ENCODE measurements around the gene IFI35. TPM values are rescaled to one million over a fixed set of nuclear protein-coding genes. Genes with fewer than 3 reads are reported as not detected.

Gene IFI35
- total RNA-seq, 1 donor from 2014 or later, result 17.6 TPM

- no peak for TF ChIP-seq CTCF (conservative IDR thresholded peaks at IDR 0.05; ENCODE audit: low read depth, low read length)
- no peak overlapping the region for H3K4me3 ChIP-seq (ENCODE audit: low read depth, low read length)
- no peak for DNase-seq (ENCODE audit: low read depth)
These were observed 19.4 kb downstream of the IFI35 start for GRCh38 chr17:43025766-43026537.

GRCh38 chr17:43026595-43026994 lies 20.0 kb downstream of the IFI35 start:
- no peak for TF ChIP-seq CTCF (conservative IDR thresholded peaks at IDR 0.05; ENCODE audit: low read depth, low read length)
- DNase-seq (ENCODE audit: low read depth), result no peak
- no peak overlapping the region for H3K4me3 ChIP-seq (ENCODE audit: low read depth, low read length)

- no peak for TF ChIP-seq CTCF (conservative IDR thresholded peaks at IDR 0.05; ENCODE audit: low read depth, low read length)
- DNase-seq (ENCODE audit: low read depth), result no peak
- H3K4me3 ChIP-seq (ENCODE audit: low read depth, low read length), result no peak overlapping the region
These were observed 20.8 kb downstream of the IFI35 start for GRCh38 chr17:43027091-43028032.

GRCh38 chr17:43028221-43028861 lies 21.8 kb downstream of the IFI35 start:
- TF ChIP-seq CTCF (conservative IDR thresholded peaks at IDR 0.05; ENCODE audit: low read depth, low read length), result no peak
- H3K4me3 ChIP-seq (ENCODE audit: low read depth, low read length), result no peak overlapping the region
- no peak for DNase-seq (ENCODE audit: low read depth)

GRCh38 chr17:43030137-43030767 lies 23.7 kb downstream of the IFI35 start:
- no peak for TF ChIP-seq CTCF (conservative IDR thresholded peaks at IDR 0.05; ENCODE audit: low read depth, low read length)
- no peak for DNase-seq (ENCODE audit: low read depth)
- H3K4me3 ChIP-seq (ENCODE audit: low read depth, low read length), result no peak overlapping the region

GRCh38 chr17:43031666-43032065 lies 25.1 kb downstream of the IFI35 start:
- no peak for DNase-seq (ENCODE audit: low read depth)
- TF ChIP-seq CTCF (conservative IDR thresholded peaks at IDR 0.05; ENCODE audit: low read depth, low read length), result no peak
- no peak overlapping the region for H3K4me3 ChIP-seq (ENCODE audit: low read depth, low read length)

All from epithelial cell of proximal tubule (primary cell).